GM18861 (cell line): Measurements from ENCODE around the gene IFNA5.

Experiments used
- ATAC-seq: cut with Tn5 transposase; IDR thresholded peaks from one replicate; pipeline ENCODE4 v1.9.1; 2021; ENCODE audit not compliant: unreplicated experiment

IFNA5 gene

DNA sequence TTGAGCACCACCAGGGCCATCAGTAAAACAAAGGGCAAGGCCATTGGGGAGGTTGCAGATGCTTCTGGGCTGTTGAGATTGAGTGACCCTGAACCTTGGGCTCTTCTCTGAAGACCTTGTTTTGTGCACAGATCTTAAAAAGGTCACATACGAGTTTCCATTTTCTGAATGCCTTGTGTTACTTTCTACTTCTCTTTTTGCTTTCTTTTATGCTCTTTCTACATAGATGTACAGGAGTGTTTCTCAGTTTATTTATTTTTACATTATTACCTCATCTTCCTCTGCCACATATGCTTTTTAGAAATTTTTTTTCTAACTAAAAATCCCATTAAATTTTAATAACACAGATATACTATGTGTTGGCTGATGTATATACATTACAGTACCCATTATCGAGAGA lies at the start of gene IFNA5:
IFNA5 (minus strand) TSS at position 101 of the 400 bp plus-strand sequence; CDS start at position 44, 57 bp downstream.
- ATAC-seq, result no peak

- ATAC-seq, result no peak
These were observed 45.7 kb upstream of the IFNA5 start, which contains the start of gene IFNA6 for GRCh38 chr9:21350787-21351186. TSS of gene IFNA6 (minus strand) at chr9:21350887. CDS start at chr9:21350887, 0 bp downstream.

- ATAC-seq, result no peak
These were observed 43.4 kb upstream of the IFNA5 start for GRCh38 chr9:21348430-21348970.

DNA sequence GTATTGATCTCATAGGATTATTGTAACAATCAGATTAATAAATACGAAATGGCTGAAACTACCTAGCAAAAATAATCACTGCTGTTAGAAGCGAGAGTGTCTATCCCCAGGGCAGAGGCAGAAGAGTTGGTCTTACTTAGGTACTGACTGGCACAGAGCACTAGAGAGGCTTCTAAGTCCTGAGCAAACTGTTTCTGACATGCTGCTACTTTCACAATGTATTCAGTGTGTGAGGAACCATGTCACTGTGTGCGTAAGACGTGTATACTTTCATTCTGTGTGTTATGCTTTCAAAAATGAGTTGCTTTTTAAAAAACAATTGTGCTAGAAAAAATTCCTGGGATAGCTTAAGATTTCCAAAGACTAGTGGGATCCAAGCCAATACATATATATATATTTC lies 35.6 kb upstream of the IFNA5 start:
- no peak for ATAC-seq

- ATAC-seq, result no peak
These were observed 31.3 kb upstream of the IFNA5 start for GRCh38 chr9:21336457-21336856.

DNA sequence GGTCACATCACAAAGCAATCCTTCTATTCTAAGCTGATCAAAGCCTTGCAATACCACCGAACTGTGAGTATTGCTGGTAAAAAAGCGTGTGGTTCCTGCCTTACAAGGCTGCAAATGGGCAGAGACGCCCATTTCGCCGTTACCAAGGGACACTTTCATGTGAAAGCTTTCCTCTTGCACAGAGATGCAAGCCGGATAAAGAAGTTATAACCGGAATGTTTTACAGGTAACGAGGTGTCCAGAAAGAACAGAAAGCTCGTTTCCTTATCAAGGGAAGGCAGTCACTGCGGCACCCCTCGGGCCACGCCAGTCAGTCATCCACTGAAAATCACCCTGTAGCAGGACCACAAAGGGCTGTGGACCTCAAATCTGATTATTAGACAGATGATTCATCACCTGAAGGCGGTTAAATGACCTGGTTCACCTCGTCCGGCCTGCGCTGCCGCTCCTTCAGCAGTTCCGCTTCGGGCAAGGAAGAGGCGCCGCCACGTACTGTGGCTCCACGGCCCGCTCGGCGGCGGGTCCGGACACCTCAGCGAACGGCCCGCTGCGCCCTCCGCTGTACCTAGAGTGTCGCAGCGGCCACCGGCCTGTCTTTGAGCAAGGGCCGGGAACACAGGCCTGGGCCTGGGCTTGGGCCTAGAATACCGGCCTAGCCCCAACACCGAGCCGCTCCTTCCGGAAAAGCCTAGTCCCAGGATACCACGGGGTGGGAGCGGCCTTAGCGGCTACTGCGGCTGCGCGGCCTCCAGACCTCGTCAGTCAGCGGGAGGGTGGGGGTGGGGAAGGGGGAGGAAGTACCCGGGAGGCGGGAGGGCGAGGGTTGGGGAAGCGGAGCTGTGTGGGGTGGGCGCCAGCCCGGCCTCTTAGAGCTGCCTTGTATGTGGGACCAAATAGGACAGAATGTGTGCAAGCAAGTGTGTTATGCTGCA lies 29.9 kb upstream of the IFNA5 start, which contains the start of gene KLHL9:
KLHL9 (minus strand) TSS at position 704 of the 932 bp plus-strand sequence; CDS start at position 159, 545 bp downstream.
- peak; percentile 79 for ATAC-seq

DNA sequence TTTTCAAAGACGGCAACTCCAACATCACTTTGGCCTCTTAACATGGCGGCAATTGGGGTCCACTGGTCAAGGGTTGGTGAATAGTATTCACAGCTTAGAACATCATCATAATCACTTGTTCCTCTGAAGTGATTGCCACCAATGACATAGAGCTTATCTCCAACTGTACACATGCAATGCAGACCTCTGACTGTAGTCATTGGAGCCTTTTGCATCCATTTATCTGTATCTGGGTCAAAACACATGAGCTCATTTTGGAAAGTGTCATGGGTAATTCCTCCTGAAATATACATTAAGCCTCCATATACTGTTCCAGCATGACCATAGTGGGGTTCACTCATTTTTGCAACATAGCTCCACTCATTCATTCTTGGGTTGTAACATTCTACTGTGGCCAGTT lies 28.1 kb upstream of the IFNA5 start:
- no peak for ATAC-seq

GRCh38 chr9:21331676-21332402 lies 26.7 kb upstream of the IFNA5 start:
- ATAC-seq, result no peak

DNA sequence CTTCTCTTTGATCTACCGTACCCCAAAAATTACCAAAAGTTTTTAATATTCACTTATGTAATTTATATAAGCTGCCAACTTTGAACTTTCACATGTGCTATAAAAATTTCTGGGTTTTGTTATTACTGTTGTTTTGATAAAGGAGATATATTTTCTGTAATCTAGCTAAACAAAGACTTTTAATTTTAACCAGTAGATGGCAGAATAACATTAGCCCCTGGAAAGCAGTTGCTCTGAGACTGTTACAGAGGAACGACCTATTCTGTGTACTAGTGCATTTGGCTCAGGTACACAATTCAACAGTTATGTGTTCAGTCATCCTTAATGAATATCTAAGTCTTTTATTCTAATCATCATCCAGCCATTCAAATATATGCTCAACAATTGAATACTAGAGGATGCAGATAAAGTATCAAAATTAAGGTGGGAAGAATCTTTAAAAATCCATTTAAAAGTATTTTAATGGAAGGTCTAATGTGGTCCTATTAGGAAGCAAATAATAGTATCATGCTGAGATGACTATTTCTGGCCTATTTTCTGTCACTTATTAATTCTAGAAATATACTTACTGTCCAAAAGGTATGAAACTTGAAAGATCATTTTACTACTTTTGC lies 21.5 kb upstream of the IFNA5 start:
- peak; percentile 81 for ATAC-seq

GRCh38 chr9:21324047-21324446 lies 18.9 kb upstream of the IFNA5 start:
- ATAC-seq, result no peak

DNA sequence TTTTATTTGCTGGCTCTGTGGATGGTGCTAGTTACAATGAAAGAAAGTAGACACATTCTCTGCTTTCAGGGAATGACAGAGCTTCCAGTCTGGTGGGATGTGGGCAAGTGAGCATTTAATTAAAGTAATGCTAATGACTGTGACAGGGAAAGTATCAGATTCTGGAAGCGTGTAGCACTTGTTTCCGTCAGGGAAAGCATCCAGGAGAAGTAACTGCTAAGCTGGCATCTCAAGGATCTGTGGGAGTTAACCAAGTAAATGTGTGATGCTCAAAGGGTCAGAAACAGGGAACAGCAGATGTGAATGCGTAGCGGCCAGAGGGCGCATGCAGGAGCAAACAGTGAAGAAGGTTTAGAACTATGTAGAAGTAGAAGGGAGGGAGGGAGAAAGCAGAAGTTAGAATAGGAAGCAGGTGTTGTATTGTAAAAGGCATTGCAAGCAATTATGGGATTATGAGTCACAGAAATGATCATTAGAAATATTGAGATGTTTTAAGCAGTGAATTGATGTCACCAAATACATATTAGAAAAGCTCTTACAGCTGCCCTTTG lies 17.9 kb upstream of the IFNA5 start:
- ATAC-seq, result no peak

- no peak for ATAC-seq
These were observed 15.4 kb upstream of the IFNA5 start for GRCh38 chr9:21320465-21320864.

DNA sequence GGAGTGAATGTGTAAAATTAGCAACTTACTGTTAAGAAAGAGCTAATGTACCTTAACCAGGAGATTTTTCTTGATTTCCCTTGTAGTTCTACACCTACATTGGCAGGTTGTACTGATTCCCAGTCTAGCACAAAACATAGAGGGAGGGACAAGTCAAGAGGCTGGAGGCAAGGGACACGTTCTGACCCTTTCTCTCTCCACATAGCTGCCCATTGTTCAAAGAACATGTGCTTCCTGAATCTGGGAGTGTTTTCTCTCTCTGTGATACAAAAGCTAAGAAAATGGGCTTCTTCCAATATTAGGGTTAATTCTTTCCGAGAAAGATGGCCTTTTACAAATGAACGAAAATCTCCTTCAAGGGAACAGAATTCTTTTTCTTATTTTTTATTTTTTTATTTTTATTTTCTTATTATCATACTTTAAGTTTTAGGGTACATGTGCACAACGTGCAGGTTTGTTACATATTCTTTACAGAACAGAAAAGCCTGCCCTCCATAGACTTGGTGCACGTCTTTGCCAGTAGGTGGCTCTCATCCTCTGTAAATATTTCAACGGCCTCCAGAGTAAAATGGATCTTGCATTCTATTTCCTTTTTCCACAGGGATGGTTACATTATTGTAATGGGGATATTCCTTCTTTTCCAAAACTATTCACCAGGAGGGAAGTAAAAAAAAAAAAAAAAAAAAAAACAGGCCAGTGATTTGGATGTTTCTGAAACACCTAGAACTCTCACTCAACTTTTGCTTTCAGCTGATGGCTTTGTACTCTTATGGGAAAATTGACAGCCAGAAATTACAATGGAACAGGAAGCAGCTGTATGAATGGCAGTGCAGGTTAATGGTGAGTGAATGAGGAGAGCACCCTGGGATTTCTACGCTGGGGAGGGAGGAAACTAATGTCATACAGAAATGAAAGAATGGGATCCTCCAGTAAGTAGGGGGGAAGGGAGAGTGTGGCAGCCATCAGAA lies 13.1 kb upstream of the IFNA5 start:
- ATAC-seq, result peak; percentile 55

DNA sequence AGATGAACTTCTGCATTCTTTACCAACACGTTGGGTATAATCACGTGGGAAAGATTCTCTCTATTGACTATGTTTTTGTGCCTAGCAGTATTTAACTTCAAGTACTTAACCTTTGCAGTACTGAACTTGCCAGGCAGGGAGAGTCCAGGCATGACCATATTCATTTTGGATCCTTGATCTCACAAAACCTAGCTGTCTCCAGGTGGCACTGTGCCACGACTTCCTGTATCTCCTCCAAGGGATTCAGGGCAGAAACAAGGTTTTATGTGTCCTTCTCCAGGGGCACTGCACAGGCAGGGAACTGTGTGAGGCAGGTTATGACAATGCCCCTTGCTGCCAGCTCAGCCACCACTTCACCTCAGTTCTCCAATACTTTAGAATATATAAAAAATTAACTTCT lies 11.7 kb upstream of the IFNA5 start:
- ATAC-seq, result no peak

- no peak for ATAC-seq
These were observed 11.1 kb upstream of the IFNA5 start for GRCh38 chr9:21316032-21316842.

GRCh38 chr9:21314152-21314551 lies 9.0 kb upstream of the IFNA5 start:
- no peak for ATAC-seq

GRCh38 chr9:21311889-21312288 lies 6.8 kb upstream of the IFNA5 start:
- no peak for ATAC-seq

DNA sequence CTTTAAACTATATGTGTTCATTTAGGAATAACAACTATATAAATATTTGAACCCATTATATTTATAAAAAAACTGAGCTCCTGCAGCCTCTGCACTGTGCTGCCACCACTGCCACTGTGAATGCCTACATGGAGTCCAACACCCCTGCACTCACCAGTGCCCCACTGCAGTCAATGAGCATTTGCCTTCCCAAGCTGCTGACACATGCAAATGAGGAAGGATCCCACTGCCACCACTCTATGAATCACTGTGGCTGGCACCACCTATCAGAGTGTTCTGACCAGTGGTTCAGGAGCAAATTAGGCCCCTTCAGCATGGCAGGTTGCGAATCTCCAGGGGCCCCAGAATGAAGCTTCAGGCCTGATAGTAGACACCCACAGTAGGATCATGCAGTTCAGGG lies 9.1 kb downstream of the IFNA5 start:
- no peak for ATAC-seq
